ENCODE measurements around the gene NYNRIN. TPM values are rescaled to one million over a fixed set of nuclear protein-coding genes. Genes with fewer than 3 reads are reported as not detected.
A peak's percentile ranks its signal among the peaks of the same experiment; 100 is the strongest.

The NYNRIN gene
- total RNA-seq, 1 donor from 2014 or later: 2.4 TPM

DNA sequence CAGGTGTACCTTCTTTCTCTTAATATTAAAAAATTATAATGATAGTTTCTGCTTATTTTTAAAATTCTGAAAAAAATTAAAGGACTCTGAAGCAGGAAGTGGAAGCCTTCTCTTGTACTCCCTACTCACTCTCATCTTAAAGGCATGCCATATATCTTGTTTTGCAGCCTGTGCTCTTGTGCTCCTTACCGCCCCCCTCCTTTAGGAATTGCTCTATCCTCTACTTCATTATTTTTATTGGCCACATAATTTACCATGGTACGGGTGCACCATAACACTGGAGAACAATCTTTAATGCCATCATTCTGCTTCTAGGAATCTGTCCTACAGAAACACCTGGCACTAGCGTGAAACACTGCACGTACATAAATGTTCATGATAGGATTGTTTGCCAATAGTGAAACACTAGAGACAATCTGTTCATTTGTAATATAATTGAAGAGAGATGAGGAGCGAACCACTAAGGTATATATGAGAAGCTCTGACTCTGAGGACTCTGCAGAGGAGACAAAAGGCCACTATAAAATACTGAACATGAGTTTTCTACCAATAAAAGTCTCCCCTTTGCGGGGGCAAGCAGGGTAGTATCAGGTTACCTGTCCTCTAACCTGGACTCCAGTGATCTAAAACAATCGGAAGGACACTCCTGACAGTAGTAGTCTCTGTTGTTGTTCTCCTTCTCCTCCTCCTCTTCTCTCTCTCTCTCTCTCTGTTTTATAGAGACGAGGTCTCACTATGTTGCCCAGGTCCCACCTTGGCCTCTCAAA, 6.3 kb upstream of the NYNRIN start:
- peak; percentile 49 for DNase-seq (ENCODE audit: low read depth)

DNA sequence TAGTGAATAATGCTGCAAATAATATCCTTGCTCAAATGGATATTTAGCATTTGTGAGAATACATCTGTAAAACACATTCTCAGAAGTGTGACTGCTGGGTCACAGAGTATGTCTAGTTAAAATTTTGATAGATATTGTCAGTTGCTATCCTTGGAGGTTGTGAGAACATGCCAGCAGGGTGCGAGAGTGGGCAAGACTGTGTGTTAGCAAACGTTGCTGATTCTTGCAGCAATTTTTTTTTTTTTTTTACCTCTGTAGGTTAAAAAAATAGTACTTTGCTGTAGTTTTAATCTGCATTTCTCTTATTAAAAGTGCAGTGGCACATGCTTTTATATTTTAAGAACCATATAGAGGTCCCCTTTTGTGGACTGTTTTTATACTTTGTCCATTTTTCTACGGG, 4.5 kb upstream of the NYNRIN start:
- DNase-seq (ENCODE audit: low read depth): no peak

DNA sequence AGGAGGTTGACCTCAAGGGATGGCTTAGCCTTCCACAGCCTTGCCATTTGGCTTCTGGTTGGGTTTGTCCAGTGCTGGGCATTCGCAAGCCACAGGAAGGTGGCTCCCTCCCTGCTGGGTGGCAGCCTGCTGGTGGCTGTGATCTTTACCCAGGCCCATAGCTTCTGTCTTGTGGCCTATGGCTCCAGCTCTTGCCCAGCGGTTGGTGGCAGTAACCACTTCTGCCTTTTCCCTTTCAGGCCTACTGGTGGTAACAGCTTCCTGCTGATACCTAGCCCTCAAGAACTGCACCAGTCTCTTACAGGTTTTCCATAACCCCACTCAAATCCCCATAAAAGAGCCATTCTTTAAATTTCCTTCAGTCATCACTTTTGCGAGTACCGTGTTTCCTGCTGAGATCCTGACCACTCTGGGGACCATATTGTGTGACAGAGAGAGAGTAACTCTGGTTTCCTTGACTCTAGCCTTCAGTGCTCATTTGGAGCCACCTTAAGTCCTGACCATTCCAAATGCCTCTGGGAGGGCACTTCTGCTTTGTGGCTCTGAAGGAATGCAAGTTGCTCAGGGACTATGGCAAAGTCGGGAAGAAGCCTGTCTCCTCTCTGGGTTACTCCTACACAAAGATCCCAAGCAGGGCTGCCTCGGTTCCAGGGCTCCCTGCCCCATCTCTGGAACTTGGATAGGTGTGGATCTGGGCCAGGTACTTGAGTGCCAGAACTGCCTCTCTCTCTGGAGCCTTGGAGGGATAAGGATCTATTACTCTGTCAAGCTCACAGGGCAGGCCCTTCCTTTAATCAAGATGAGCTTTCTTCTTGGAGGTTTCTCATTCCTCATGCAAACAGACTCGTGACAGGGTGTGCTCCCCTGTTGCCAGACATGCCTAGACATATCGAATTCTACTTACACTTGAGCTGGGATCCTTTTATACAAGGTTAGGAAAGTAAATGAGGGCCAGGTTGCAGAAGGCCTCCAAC, 2.9 kb upstream of the NYNRIN start:
- DNase-seq (ENCODE audit: low read depth): no peak

DNA sequence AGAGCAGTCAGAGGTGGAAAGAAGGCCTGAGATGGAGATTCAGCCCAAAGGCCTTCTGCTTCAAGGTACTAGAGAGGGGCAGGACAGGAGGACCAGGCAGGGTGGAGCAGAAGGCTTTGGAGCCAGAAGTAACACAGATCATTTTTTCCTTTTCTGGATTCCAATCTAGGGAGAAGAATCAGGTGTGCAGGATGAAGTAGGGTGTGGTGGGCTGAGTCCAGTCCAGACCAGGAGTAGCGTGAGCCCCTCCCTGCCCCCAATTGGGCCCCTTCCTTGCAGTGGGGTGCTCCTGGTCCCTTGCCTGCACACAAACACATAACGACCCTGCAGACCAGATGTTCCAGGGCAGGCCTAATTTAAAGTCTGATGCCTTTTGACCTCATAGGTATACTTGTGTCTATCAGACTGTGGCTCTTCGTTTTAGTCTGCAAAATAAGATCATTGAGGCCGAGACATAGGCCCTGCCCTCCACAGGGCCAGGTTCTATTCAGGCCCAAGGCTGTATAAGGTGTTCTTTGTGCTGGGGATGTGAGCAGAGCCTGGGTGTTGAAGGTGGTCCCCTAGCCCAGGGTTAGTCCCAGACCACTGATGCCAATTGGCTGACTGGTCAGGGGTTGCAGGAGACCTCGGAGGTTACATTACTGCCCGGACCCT, 1.0 kb upstream of the NYNRIN start:
- no peak for DNase-seq (ENCODE audit: low read depth)

DNA sequence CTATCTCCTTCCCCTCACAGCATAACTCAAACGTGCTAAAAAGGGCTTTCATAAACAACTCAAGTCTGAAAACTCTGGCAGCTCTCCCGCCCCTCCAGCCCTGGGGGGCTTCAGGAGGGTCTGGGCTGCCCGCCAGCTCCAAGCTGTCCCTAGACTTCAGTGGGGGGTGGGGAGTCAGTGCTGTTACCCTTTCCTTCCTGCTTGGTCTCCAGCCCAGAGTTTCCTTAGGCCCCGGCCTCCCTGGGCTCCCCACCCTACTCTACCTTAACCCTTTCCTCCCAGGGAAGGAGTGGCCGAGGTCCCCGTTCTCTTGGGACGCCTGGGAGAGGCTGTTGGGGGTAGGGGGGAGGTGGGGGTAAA, 530 bp upstream of the NYNRIN start:
- no peak for DNase-seq (ENCODE audit: low read depth)

DNA sequence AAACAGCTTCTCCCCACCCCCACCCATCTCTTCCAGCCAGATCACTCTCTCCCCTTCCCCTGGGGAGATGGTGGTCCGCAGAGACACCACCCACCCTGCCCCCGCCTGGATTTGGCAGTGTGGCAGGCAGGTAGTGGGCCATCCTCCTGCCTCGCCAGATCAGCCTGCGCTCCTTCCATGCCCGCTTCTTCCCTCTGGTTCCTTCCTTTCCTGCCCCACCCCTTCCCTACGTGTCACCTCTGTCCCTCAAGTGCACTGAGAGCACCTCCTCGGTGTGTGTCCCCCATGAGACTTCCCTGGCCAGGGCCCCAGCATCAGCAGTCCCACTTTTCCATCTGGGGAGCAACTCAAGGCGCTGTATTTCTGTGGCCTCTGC, 632 bp downstream of the NYNRIN start:
- no peak for DNase-seq (ENCODE audit: low read depth)

DNA sequence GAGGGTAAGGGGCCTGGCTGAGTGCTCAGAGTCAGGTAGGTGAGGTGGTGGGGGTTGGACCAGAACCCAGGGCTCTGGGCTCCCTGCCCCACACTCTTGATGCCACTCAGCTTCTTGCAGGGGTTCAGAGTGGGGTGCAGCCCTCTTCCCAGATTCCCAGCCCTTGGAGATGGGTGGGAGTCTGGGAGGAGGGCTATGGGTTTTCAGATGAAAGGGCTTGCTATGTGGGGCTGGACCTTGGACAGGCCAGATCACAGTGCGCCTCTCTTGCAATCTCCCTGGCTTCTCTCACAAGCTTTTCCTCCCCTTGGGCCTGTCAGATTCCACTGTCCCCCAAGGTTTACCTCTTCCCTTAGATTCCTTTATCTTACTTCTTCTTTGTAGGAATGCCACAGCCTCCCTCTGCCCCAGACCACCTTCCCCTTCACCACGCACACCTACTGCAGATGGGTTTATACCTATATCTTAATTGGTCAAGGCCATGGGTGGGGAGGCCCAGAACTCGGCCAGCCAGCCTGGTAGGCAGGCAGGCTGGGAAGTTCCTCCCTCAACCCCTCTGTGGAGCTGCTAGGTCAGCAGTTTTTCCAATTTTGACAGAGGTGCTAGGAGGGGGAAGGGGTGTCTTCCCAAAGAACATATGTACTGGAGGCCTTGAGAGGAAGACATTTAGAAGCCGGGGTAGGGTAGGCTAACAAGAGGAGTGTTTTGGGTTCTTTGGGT, 1.4 kb downstream of the NYNRIN start:
- no peak for DNase-seq (ENCODE audit: low read depth)

DNA sequence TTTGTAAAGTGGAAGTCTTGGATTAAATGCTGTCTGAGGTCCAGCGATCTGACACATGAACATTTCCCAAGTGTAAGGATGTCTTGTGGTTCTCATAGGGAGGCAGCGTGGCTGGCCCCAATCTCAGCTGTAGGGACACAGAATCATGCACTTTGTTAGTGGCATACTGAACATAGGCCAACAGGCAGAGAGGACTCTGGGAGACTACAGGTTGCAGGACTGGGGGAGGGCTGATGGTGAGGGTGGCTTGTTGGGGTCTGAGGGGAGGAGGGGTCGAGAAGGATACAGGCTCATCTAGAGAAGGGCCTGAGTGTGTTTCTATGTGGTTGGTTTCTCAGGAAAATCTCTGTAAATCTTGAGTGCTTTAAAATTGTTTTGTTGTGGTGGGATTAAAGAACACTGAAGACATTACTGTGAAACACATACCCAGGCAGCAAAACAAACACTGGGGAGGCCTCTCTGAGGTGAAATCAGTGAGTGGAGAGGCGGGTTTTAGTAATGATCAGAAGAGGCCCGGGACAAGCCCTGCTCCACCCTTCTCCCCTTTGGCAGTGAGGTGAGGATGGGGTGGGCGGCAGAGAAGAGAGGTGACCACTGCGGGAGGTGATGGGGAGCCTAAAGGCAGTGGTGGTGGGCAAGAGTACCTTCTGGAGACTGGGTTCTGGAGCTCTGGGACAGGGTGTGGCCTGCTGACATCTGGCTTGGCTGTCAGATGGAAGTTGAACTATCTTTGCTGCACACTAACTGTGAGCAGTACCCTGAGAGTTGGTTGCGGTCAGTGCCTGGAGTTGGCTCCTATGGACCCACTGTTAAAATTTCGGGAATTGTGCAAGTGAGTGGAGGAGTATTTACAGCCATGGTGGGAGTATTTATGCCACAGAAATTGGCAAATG, 3.3 kb downstream of the NYNRIN start:
- DNase-seq (ENCODE audit: low read depth): no peak

DNA sequence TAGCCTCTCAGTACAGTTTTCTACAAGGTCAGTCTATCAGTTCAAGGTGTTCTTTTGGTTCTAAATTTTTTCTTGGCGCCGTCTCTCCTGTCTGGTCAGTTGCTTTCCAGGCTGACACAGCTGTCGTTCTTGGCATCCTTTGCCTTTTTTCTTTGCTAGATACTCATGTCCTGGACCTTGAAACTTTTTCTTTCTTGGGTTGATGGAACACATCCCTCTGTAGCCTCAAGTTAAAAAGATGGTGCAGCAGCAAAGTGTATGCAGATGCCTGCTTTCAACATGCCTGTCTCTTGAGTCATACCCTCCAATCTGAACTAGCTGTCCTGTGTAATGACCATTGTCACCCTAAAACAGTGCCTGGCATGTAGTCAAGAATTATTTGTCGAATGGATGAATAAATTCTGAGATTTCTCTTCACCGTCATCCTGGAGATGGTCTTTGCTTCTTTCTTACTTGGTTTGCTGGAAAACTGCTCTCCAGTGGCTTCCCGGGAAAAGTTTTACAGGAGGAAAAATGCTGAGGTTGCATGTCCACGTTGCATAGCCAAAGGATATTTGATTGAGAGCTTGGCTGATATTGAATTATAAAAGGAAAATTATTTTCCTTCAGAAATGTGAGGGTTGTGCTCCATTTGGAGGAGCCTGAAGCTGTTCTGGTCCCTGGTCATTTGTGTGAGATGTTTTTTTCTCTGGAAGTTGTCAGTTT, 4.6 kb downstream of the NYNRIN start:
- no peak for DNase-seq (ENCODE audit: low read depth)

DNA sequence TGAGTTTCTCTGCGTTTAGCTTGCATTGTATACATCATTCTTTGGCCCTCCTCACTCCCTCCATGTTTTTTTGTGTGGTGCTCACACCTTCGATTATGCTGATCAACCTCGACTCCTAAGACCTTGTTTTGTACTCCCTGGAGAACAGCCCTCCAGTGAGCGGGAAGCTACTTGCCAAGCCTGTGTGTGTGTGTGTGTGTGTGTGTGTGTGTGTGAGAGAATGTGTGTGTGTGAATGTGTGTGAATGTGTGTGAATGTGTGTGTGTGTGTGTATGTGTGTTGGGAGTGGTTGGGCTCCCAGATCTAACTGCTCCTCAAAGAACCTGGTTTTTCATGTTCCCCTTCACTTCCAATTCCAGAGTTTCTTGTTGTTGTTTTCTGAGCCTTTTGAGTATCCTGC, 6.0 kb downstream of the NYNRIN start:
- no peak for DNase-seq (ENCODE audit: low read depth)

DNA sequence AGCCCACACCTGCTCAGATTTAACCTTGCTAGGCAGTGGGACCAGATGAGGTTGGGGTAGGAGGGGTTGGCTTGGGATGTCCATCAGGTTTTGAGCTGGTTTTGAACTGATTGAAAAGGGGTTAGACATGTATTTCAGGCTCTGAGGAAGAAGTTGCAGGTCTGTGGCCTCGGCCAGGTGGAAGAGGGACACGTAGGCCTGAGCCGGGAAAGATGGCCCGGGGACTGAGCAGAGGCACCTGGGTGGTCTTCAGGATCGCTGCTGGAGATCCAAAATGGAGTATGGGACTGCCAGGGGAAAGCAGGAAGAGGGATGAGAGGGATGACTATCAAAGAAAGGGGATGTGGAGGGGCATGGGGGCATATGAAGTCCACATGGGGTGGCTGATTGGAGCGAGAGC, 7.6 kb downstream of the NYNRIN start:
- no peak for DNase-seq (ENCODE audit: low read depth)

DNA sequence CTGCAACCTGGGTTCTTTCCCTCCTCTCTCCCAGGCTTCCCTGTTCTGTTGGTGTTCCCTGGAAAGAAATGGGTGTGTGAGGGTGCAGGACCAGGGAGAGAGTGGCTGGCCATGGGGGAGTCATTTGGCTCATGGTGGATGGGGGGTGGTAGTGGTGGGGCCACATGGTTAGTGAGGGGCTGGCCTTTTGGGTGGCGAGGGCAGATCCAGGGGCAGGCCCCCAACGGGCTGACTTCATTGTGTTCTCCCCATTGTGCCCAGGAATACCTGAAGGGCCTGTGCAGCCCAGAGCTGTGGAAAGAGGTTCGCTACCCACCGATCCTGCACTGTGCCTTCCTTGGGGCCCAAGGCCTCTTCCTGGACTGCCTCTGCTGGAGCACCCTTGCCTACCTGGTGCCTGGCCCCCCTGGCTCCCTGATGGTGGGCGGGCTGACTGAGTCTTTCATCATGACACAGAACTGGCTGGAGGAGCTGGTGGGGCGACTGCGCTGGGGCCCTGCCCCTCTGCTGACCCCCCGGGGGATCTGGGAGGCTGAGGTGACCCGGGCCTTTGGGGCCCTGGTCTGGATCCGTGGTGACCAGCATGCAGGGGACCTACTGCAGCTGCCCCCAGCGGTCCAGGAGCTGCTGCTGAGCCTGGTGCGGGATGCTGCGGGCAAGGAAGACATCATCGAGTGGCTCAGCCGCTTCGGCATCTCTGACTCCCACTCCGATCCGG, 9.0 kb downstream of the NYNRIN start:
- no peak for DNase-seq (ENCODE audit: low read depth)

DNA sequence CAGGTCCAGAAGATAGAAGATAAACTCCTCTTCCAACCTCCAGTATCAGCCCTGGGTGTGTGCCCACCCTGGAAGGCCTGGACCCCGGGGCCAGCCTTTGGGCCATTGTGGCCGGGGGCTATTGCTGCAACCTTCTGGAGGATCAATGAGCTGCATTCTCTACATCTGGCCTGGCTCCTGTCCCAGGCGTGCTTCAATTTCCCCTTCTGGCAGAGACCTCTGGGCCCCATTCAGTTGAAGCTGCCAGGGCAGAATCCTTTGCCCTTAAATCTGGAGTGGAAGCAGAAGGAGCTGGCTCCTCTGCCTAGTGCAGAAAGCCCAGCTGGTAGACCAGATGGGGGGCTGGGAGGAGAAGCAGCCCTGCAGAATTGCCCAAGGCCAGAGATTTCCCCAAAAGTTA, 10.0 kb downstream of the NYNRIN start:
- no peak for DNase-seq (ENCODE audit: low read depth)

DNA sequence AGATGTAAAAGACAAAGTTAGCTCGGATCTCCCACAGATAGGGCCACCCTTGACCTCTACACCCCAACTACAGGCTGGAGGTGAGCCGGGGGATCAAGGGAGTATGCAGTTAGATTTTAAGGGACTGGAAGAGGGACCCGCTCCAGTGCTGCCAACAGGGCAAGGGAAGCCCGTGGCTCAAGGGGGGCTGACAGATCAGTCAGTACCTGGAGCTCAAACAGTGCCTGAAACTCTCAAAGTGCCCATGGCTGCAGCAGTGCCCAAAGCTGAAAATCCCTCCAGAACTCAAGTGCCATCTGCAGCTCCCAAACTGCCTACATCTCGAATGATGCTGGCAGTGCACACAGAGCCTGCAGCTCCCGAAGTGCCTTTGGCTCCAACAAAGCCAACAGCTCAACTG, 10.4 kb downstream of the NYNRIN start:
- DNase-seq (ENCODE audit: low read depth): no peak

DNA sequence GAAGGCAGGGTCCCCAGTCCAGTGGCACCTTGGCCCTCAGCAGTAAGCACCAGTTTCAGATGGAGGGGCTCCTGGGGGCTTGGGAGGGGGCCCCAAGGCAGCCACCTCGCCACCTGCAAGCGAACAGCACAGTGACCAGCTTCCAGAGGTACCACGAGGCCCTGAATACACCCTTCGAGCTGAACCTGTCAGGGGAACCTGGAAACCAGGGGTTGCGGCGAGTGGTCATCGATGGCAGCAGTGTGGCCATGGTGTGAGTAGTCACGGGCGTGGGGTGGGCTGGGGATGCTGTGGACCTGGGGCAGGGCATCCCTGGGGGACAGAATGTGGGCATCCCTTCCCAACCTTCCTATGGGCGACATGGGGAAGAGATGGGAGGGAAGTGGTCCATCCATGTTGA, 11.2 kb downstream of the NYNRIN start:
- DNase-seq (ENCODE audit: low read depth): no peak

DNA sequence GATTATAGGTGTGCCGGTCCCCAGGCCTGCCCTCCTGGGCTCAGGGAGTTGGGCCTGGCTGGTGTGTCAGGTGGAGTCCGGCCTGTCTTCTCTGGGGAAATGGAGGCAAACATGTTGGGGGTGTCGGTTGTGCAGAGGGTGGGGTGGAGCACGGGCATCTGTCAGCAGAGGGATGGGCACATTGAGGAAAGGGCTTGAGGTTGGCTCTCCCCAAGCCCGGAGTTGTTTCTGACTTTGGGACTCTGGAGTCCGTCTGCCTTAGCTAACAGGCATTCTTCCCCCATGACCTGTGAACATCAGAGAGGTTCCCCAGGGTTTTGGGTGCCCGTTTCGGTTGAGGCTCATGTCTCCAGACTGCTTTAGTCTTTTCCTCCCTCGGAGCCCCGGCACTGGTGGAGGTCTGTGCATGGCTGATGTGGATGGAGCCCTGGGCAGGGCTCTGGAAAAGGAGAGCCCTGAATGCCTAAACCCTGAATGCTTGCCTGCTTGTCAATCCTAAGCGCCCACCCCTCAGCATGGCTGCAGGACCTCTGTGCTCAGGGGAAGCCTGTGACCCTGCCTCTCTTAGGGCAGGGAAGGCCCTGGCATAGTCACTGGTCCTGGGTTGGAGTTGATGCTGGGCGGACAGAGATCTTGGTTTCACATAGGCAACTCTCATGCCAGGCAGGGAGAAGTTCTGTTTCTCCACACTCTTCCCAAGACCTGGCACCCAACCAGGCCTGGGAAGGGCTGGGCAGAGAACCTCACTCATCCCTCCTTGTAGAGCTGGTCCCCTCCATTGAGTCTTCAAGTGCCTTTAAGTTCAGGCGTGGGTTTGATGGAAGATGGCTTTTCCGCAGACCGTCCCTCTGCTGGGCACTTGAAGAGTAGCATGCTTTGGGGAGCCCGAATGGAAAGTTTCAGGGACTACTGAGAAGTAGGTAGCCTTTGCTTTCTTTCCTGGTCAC, 12.9 kb downstream of the NYNRIN start:
- DNase-seq (ENCODE audit: low read depth): peak; percentile 32

DNA sequence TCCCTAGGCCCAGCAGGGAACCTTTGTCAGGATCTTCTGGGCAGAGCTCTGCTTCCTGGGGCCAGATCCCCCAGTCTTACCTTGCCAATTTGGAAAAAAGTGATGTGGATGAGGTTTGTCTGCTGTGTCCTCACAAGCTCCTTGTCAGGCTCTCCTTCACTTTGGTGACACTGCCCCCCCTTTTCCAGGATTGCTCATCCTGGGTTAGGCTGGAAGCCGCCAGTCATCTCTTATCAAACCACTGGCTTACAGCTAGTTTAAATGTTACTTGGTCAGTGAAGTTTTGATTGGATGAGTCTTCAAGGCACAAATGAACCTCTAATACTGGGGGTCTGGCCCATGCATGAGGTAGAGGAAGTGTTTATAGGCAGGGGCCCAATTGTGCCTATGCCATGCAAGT, 15.3 kb downstream of the NYNRIN start:
- DNase-seq (ENCODE audit: low read depth): no peak

DNA sequence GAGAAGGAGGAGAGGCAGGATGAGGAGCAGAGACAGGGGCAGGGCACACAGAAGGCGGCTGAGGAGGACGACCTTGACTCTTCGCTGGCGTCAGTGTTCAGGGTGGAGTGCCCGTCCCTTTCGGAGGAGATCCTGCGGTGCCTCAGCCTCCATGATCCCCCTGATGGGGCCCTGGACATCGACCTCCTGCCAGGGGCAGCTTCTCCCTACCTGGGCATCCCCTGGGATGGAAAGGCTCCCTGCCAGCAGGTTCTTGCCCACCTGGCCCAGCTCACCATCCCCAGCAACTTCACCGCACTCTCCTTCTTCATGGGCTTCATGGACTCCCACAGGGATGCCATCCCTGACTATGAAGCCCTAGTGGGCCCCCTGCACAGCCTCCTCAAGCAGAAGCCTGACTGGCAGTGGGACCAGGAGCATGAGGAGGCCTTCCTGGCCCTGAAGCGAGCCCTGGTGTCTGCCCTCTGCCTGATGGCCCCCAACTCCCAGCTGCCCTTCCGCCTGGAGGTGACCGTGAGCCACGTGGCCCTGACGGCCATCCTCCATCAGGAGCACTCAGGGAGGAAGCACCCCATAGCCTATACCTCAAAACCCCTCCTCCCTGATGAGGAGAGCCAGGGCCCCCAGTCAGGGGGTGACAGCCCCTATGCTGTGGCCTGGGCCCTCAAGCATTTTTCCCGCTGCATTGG, 16.1 kb downstream of the NYNRIN start:
- DNase-seq (ENCODE audit: low read depth): no peak

All from renal cortical epithelial cell (primary cell).